Embryonic facial prominence (tissue), 1 donor: Measurements from ENCODE around the gene STK38.
"Not testable (repeated sequence)": the region's sequence is repeated elsewhere in the genome, so short reads cannot be mapped to it uniquely, and the experiment has no call there.

Source experiments
- DNase-seq: peaks from one replicate; pipeline ENCODE4 v3.0.0-alpha.2; 2016; ENCODE audit errors: extremely low spot score

Gene STK38

GRCh38 chr6:36487698-36488097 is 59.6 kb downstream of the STK38 start:
- no peak for DNase-seq

- DNase-seq: no peak
Measured at GRCh38 chr6:36484736-36485135, 62.5 kb downstream of the STK38 start.

GRCh38 chr6:36483326-36483725 is 64.0 kb downstream of the STK38 start:
- not testable (repeated sequence) for DNase-seq

- no peak for DNase-seq
Measured at GRCh38 chr6:36479256-36479655, 68.0 kb downstream of the STK38 start.

- no peak for DNase-seq
Measured at GRCh38 chr6:36478051-36478526, 69.2 kb downstream of the STK38 start.

- DNase-seq: no peak
Measured at GRCh38 chr6:36469946-36470345, 77.3 kb downstream of the STK38 start.

GRCh38 chr6:36469148-36469661 is 78.1 kb downstream of the STK38 start:
- no peak for DNase-seq

GRCh38 chr6:36467625-36468024 is 79.7 kb downstream of the STK38 start:
- DNase-seq: no peak

GRCh38 chr6:36464233-36464632 is 83.0 kb downstream of the STK38 start:
- no peak for DNase-seq

- no peak for DNase-seq
Measured at GRCh38 chr6:36463676-36464075, 83.6 kb downstream of the STK38 start.

- no peak for DNase-seq
Measured at GRCh38 chr6:36461646-36462045, 85.6 kb downstream of the STK38 start.

- DNase-seq: no peak
Measured at GRCh38 chr6:36460916-36461315, 86.4 kb downstream of the STK38 start.

- no peak for DNase-seq
Measured at GRCh38 chr6:36459501-36459900, 87.8 kb downstream of the STK38 start.

GRCh38 chr6:36455486-36456027 is 91.7 kb downstream of the STK38 start:
- no peak for DNase-seq

- DNase-seq: not testable (repeated sequence)
Measured at GRCh38 chr6:36452897-36453296, 94.4 kb downstream of the STK38 start.

- DNase-seq: not testable (repeated sequence)
Measured at GRCh38 chr6:36449173-36449572, 98.1 kb downstream of the STK38 start.

- DNase-seq: no peak
Measured at GRCh38 chr6:36445621-36446020, 101.7 kb downstream of the STK38 start.

- no peak for DNase-seq
Measured at GRCh38 chr6:36444470-36444869, 102.8 kb downstream of the STK38 start.
